Fibroblast of pulmonary artery (primary cell): ENCODE data around the gene ARHGAP6.
"Not testable (repeated sequence)": the region's sequence is repeated elsewhere in the genome, so short reads cannot be mapped to it uniquely, and the experiment has no call there.

Source experiments
- DNase-seq: peaks from one replicate; pipeline ENCODE4 v3.0.0-alpha.2; 2010; ENCODE audit warnings: low read depth
- H3K4me3 ChIP-seq: replicated peaks from 2 replicates; pipeline ENCODE4 v1.5.1; 2011; ENCODE audit warnings: low read depth, mild to moderate bottlenecking, control low read depth, low read length, moderate library complexity
- CTCF ChIP-seq: IDR thresholded peaks from 2 replicates; pipeline ENCODE4 v1.5.1; 2011; ENCODE audit warnings: mild to moderate bottlenecking, control low read depth, low read length, inconsistent platforms; ENCODE audit errors: missing control alignments

Gene ARHGAP6

GRCh38 chrX:11591723-11592346, 73.9 kb downstream of the ARHGAP6 start:
- TF ChIP-seq CTCF, result no peak
- DNase-seq, result no peak
- no peak overlapping the region for H3K4me3 ChIP-seq

GRCh38 chrX:11589641-11590040, 76.1 kb downstream of the ARHGAP6 start:
- no peak for TF ChIP-seq CTCF
- no peak overlapping the region for H3K4me3 ChIP-seq
- no peak for DNase-seq

GRCh38 chrX:11588097-11588496, 77.6 kb downstream of the ARHGAP6 start:
- TF ChIP-seq CTCF, result no peak
- DNase-seq, result no peak
- H3K4me3 ChIP-seq, result no peak overlapping the region

- no peak for DNase-seq
- no peak overlapping the region for H3K4me3 ChIP-seq
- TF ChIP-seq CTCF, result no peak
Observed at GRCh38 chrX:11585174-11585573, 80.5 kb downstream of the ARHGAP6 start.

- no peak for TF ChIP-seq CTCF
- no peak for DNase-seq
- H3K4me3 ChIP-seq, result no peak overlapping the region
Observed at GRCh38 chrX:11580789-11581188, 84.9 kb downstream of the ARHGAP6 start.

GRCh38 chrX:11579636-11580600, 85.8 kb downstream of the ARHGAP6 start:
- TF ChIP-seq CTCF, result no peak

GRCh38 chrX:11578301-11578700, 87.4 kb downstream of the ARHGAP6 start:
- not testable (repeated sequence) for DNase-seq, H3K4me3 ChIP-seq

More at GRCh38 chrX:11579636-11580600, 85.8 kb downstream of the ARHGAP6 start:
- DNase-seq, result no peak
- H3K4me3 ChIP-seq, result no peak overlapping the region
